Muscle layer of duodenum (tissue), 2 donors: Measurements from ENCODE around the gene KIF24.
"Not testable (repeated sequence)": the region's sequence is repeated elsewhere in the genome, so short reads cannot be mapped to it uniquely, and the experiment has no call there.

ENCODE experiments used
- H3K27ac ChIP-seq: one replicate; pipeline ENCODE4 v1.7.0; 2013; ENCODE audit warnings: mild to moderate bottlenecking, low read length
- H3K27me3 ChIP-seq: one replicate; pipeline ENCODE4 v1.7.0; 2013; ENCODE audit warnings: low read depth, mild to moderate bottlenecking, control low read depth, low read length
- H3K36me3 ChIP-seq, 2 donors: one replicate each; pipeline ENCODE4 v1.7.0; 2013; ENCODE audit warnings: low read length in 2 of 2, control low read depth in 1 of 2, mild to moderate bottlenecking in 1 of 2; ENCODE audit not compliant: insufficient read depth in 2 of 2, control insufficient read depth in 1 of 2
- H3K4me1 ChIP-seq, 2 donors: one replicate each; pipeline ENCODE4 v1.7.0; 2013; ENCODE audit warnings: low read length in 2 of 2, mild to moderate bottlenecking in 2 of 2, control low read depth in 1 of 2, moderate library complexity in 1 of 2; ENCODE audit not compliant: insufficient read depth in 2 of 2, control insufficient read depth in 1 of 2
- H3K4me3 ChIP-seq, 2 donors: one replicate each; pipeline ENCODE4 v1.7.0; 2013; ENCODE audit warnings: low read length in 2 of 2, low read depth in 1 of 2, mild to moderate bottlenecking in 1 of 2
- H3K9me3 ChIP-seq, 2 donors: one replicate each; pipeline ENCODE4 v1.7.0; 2013; ENCODE audit warnings: low read length in 2 of 2, control low read depth in 1 of 2, mild to moderate bottlenecking in 1 of 2; ENCODE audit not compliant: control insufficient read depth in 1 of 2
- donor health status: healthy.

KIF24 gene

DNA sequence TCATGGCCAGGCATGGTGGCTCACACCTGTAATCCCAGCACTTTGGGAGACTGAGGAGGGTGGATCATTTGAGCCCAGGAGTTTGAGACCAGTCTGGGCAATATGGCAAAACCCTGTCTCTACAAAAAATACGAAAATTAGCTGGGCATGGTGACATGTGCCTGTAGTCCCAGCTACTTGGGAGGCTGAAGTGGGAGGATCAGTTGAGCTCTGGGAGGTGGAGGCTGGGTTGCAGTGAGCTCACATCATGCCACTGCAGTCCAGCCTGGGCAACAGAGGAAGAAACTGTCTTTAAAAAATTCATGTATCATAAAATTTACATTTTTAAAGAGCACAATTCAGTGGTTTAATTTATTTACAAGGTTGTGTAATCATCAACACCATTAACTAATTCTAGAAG is 23.9 kb upstream of the KIF24 start:
- not testable (repeated sequence) for H3K4me1 ChIP-seq, H3K36me3 ChIP-seq, H3K9me3 ChIP-seq, H3K27ac ChIP-seq, H3K27me3 ChIP-seq, H3K4me3 ChIP-seq

DNA sequence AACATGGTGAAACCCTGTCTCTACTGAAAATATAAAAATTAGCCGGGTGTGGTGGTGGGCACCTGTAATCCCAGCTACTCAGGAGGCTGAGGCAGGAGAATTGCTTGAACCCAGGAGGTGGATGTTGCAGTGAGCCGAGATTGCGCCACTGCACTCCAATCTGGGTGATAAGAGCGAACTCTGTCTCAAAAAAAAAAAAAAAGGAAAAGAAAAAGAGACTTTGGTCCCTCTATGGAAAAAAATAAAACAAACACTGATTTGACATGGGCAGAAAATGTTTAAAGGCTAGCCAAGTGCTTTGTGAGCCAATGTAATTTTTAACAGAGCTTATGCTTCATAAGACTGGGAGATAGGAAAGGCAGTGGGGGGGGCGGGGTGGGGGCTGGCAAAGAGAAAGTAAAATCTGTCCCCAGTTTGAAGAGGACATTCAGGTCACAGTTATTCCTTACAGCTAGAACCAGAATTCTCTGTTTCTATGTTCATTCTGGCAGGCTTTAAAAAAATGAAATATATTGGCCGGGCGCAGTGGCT is 23.1 kb upstream of the KIF24 start:
- H3K9me3 ChIP-seq, H3K27ac ChIP-seq, H3K4me3 ChIP-seq, H3K36me3 ChIP-seq, H3K4me1 ChIP-seq, H3K27me3 ChIP-seq: not testable (repeated sequence)

GRCh38 chr9:34349324-34349723 is 20.3 kb upstream of the KIF24 start:
- Histone ChIP-seq H3K4me1 (peaks cover 4 to 28% of the 10 kb centered on the region in 2 donors), H3K36me3 (no peaks in the 10 kb centered on the region), H3K4me3 (no peak overlapping the region), H3K27ac (no peak overlapping the region), H3K27me3 (no peaks in the 10 kb centered on the region), H3K9me3 (no peaks in the 10 kb centered on the region)

DNA sequence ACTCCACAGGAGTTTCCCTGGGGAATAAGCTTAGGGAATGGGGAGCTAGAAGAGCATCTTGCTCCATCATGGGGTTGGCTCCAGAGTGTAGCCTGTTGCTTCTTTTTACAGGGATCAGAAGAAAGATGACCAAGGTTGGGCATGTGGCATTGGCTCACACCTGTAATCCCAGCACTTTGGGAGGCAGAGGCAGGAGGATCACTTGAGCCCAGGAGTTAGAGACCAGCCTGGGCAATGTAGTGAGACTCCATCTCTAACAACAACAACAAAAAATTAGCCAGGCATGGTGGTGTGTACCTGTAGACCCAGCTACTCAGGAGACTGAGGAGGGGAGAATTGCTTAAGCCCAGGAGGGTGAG is 18.7 kb upstream of the KIF24 start:
- Histone ChIP-seq H3K4me3 (no peak overlapping the region), H3K27me3 (no peaks in the 10 kb centered on the region), H3K27ac (no peak overlapping the region), H3K36me3 (peaks cover 0 to 9% of the 10 kb centered on the region in 2 donors), H3K4me1 (peaks cover 4 to 43% of the 10 kb centered on the region in 2 donors), H3K9me3 (no peaks in the 10 kb centered on the region)

DNA sequence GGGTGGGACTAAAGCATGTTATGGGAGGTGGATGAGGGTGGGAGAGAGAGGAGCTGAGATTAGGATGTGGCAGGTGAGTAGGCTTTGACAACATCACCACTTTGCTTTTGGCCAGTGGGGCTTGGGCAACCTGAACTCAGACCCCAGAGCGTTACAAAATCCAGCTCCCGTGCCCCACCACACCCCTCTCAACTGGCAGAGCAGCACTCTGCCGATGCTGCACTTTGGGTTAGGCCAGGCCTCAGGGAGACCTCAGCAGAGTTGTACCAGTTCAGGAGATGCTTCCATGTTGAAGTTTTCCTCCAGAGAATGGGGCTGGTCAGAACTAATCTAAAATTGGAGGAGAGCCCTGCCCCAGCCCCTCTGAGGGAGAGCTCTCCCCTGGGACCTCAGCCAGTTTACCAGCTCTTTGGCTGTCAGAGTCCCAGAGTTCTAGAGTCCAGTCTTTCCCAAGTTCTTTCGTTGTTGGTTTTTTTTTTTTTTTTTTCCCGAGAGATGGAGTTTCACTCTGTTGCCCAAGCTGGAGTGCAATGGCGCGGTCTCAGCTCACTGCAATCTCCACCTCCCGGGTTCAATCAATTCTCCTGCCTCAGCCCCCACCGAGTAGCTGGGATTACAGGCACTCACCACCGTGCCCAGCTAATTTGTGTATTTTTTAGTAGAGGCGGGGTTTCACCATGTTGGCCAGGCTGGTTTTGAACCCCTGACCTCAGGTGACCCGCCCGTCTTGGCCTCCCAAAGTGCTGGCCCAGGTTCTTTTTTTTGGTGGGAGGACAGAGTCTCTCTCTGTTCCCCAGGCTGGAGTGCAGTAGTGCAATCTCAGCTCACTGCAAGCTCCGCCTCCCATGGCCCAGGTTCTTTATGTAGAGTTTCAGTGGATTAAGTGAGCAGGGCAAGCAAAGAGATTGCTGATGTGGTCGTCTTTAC is 18.1 kb upstream of the KIF24 start:
- peaks cover 4 to 49% of the 10 kb centered on the region in 2 donors for H3K4me1 ChIP-seq
- no peaks in the 10 kb centered on the region for H3K27me3 ChIP-seq
- no peak overlapping the region for H3K4me3 ChIP-seq
- no peaks in the 10 kb centered on the region for H3K9me3 ChIP-seq
- peaks cover 0 to 9% of the 10 kb centered on the region in 2 donors for H3K36me3 ChIP-seq
- H3K27ac ChIP-seq: no peak overlapping the region

GRCh38 chr9:34343605-34344004 is 14.5 kb upstream of the KIF24 start:
- Histone ChIP-seq H3K27me3 (no peaks in the 10 kb centered on the region), H3K4me1 (peaks cover 4 to 61% of the 10 kb centered on the region in 2 donors), H3K9me3 (no peaks in the 10 kb centered on the region), H3K36me3 (peaks cover 10 to 24% of the 10 kb centered on the region in 2 donors), H3K4me3 (no peak overlapping the region), H3K27ac (peak overlapping the region; percentile 16)

GRCh38 chr9:34343090-34343489 is 14.0 kb upstream of the KIF24 start:
- peaks cover 4 to 62% of the 10 kb centered on the region in 2 donors for H3K4me1 ChIP-seq
- H3K4me3 ChIP-seq: no peak overlapping the region
- H3K27ac ChIP-seq: peak overlapping the region; percentile 16
- H3K9me3 ChIP-seq: no peaks in the 10 kb centered on the region
- no peaks in the 10 kb centered on the region for H3K27me3 ChIP-seq
- H3K36me3 ChIP-seq: peaks cover 11 to 24% of the 10 kb centered on the region in 2 donors

DNA sequence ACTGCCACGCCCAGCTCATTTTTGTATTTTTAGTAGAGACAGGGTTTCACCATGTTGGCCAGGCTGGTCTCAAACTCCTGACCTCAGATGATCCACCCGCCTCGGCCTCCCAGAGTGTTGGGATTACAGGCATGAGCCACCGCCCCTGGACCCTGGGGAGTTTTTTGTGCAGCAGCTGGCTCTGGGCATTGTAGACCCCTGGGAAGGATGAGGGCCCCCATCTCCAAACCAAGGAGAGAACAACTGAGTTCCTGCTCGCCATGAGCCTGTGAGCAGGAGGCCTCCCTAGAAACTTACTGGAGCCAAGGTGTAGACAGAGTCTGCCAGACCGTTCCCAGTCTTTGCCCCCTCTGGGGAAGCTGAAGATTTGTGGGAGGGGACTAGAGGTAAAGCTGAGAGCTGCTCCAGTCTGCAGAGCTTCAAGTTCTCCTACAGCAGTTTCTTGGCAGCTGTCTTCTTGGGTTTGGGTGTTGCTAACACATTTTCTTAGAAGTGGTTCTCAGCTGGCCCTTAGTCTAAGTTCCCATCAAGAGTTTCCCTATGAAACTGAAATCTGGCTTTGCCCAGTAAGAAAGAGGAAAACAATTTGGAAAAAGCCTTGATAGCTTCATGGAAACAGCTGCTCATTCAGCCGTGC is 12.7 kb upstream of the KIF24 start:
- H3K36me3 ChIP-seq: peaks cover 11 to 24% of the 10 kb centered on the region in 2 donors
- H3K27ac ChIP-seq: no peak overlapping the region
- H3K4me1 ChIP-seq: peaks cover 4 to 53% of the 10 kb centered on the region in 2 donors
- no peaks in the 10 kb centered on the region for H3K9me3 ChIP-seq
- no peak overlapping the region for H3K4me3 ChIP-seq
- no peaks in the 10 kb centered on the region for H3K27me3 ChIP-seq

- peaks cover 11 to 23% of the 10 kb centered on the region in 2 donors for H3K36me3 ChIP-seq
- H3K27me3 ChIP-seq: no peaks in the 10 kb centered on the region
- no peak overlapping the region for H3K27ac ChIP-seq
- no peaks in the 10 kb centered on the region for H3K9me3 ChIP-seq
- H3K4me1 ChIP-seq: peaks cover 0 to 38% of the 10 kb centered on the region in 2 donors
- no peak overlapping the region for H3K4me3 ChIP-seq
Measured at GRCh38 chr9:34338665-34339385, 9.8 kb upstream of the KIF24 start.

- peaks cover 0 to 37% of the 10 kb centered on the region in 2 donors for H3K4me1 ChIP-seq
- H3K27ac ChIP-seq: not testable (repeated sequence)
Measured at GRCh38 chr9:34338079-34338478, 9.0 kb upstream of the KIF24 start.

DNA sequence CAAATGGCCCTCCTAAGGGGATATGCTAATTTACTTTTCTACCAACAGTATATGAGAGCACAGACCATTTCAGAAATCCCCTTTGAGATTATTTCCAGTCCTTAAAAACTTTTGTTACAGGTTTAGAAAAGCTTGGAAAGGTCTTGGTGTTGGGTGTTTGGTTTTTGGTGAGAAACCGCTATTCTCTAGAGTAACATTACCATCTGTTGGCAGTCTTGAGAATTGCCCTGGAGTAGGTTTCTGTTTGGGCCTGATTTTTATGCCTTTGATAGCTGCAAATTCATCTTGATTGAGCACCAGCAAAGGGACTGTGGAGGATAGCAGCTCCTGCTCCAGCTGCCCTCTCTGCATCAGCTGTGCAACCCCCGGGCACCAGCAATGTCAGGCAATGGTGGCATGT is 8.3 kb upstream of the KIF24 start:
- Histone ChIP-seq H3K4me1 (peaks cover 0 to 31% of the 10 kb centered on the region in 2 donors), H3K4me3 (no peak overlapping the region), H3K36me3 (peaks cover 11 to 15% of the 10 kb centered on the region in 2 donors), H3K27ac (no peak overlapping the region), H3K27me3 (no peaks in the 10 kb centered on the region), H3K9me3 (no peaks in the 10 kb centered on the region)

More at GRCh38 chr9:34338079-34338478, 9.0 kb upstream of the KIF24 start:
- not testable (repeated sequence) for H3K4me3 ChIP-seq, H3K27me3 ChIP-seq, H3K9me3 ChIP-seq
- peaks cover 11 to 17% of the 10 kb centered on the region in 2 donors for H3K36me3 ChIP-seq
